ENCODE results near the gene DLGAP4. TPM values are rescaled to one million over a fixed set of nuclear protein-coding genes. Genes with fewer than 3 reads are reported as not detected.

DLGAP4 gene
- 31.5 TPM for total RNA-seq

- no peak for ATAC-seq
These were observed at the start of gene DLGAP4 for GRCh38 chr20:36305602-36306551. DLGAP4 (plus strand) TSS chr20:36306339; CDS start chr20:36431718, 125,379 bp downstream.

GRCh38 chr20:36259177-36260061 is 46.7 kb upstream of the DLGAP4 start:
- ATAC-seq = no peak

DNA sequence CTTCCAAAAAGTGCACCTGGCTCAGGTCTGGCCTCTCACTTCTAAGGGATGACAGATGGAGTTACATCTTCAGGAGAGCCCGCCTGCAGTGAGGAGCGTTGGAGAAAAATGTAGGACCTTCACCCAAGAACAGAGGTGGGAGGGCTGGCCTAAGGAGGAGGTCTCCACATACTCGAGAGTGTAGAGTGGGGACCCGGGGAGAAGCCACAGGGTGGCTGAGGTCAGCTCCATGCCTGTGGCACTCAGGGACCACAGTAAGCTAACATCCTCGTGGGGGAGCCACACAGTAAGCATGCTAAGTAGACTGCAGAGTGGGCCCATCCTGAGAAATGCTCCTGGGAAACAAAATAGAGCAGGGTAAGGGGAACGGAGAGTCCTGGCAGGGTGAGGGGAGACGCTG is 45.8 kb upstream of the DLGAP4 start:
- no peak for ATAC-seq

DNA sequence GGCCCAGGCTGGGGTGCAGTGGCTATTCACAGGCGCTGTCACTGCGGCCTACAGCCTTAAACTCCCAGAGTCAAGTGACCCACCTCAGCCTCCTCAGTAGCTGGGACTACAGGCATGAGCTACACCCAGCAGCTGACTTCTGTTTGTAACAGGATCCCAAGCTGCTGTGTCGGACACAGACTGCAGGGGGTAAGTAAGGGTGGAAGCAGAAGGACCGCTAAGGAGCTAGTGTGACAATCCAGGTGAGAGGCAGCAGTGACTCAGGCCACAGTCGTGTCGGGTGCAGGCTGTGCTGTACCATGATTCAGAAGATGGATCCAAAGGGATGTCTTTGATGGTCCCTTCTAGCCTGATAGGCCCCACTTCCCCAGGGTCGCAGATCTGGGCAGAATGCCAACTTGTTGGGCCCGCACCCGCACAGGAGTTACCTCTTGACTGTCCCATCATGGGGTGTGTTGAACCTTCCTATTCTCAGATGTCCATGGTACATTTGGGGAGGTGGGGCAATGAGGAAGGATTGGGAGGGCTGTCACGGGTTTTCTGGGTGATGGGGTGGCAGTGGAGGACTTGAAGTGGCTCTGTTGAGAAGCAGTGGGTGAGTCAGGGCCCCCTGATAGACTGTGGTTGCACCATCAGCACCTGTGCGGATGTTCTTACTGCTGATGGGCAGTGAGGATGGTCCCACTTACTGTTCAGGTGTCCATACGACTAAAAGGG is 44.6 kb upstream of the DLGAP4 start:
- no peak for ATAC-seq

DNA sequence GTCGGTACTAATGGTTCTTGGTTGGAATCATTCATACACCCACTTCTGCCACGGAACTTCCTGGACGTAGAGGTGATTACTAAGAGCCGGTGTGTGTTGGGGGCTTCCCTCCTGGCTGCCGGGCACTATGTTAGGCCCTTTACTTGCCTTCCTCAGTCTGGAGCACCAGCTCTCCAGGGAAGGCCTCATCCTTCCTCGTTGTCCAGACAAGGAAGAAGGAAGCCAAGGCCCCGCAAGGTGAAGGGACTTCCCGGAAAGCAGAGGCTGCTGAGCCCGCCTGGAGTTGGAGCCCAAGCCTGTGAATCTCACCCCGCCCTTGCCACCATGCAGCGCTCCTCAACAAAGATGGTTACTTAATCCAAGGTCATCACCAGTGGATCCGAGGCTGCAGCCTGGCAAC is 43.7 kb upstream of the DLGAP4 start:
- ATAC-seq = no peak

- no peak for ATAC-seq
These were observed 41.5 kb upstream of the DLGAP4 start for GRCh38 chr20:36264426-36265246.

- ATAC-seq = no peak
These were observed 40.0 kb upstream of the DLGAP4 start for GRCh38 chr20:36266189-36266588.

DNA sequence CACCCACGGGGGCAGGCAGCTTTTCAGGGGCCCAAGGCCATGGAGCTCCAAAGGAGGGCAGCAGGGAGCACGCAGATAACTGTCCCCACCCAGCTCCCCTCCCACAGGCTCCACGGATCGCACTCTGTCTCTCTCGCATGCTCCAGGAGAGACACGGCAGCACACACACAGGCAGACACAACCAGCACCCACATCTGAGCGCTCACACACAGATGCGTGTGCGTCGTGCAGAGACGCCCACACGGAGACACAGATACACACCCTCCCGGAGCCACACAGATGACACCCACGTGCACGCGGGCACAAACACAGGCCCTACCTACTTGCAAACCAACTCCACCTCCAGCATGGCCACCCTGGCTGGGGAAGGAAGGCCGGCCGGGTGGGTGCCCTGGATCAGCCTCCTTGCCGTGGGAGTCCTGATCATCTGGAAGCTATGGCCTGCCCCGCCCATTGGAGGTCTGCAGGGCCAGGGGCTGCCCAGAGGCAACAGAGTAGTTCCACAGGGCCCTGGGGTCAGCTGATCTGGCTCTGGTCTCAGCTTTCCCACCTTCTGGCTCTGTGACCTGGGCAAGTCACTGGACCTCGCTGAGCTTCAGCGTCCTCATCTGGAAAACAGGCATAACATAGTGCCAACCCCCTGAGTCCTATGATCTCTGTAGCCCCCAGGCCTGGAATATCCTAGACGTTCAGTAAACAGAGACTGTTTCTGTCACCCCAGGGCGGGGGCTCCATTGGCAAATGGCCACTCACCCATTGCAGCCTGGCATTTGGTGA is 38.3 kb upstream of the DLGAP4 start:
- ATAC-seq = peak; percentile 12

DNA sequence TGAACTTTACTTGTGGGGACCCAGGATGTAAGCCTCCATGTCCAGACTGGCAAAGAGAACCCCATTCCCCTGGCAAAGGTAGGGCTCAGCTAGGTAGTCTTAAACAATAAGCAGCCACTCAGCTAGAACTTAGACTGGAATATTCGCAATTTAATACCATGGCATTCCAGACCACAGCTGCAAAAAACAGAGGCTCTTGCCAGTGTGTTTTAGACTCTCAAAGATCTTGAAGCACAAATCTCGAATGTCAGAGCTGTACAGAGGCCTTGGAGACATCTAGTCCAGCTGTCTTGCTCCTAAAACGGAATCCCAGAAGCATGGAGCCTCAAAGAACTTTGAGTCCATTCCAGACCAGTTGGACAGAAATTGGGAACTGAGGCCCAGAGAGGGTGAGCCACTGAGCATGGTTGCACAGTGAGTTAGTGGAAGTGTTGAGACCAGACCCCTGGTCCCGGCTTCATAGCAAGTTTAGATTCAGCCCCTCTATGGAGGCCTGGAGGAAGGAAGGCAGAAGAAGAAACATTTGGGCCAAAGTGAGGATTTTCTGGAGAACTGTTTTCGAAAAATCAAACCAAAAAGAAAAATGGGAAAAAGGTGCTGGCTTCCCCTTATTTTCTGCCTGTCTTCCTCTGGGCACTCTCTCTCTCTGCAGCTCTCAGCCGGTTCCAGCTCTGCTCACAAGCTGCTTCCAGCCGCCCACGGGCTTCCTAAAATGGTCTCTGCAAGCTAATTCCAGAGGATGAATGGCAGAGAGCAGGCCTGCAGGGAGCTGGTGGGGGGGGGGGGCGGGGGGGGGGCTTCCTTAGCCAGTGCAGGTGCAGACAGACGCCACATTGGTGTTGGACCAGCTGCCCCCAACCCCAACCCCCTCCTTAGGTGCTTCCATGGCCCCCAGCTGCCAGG is 37.4 kb upstream of the DLGAP4 start:
- no peak for ATAC-seq

- ATAC-seq = no peak
These were observed 36.6 kb upstream of the DLGAP4 start for GRCh38 chr20:36269507-36269906.

GRCh38 chr20:36270744-36271638 is 35.1 kb upstream of the DLGAP4 start:
- no peak for ATAC-seq

GRCh38 chr20:36271639-36272546 is 34.2 kb upstream of the DLGAP4 start:
- ATAC-seq = no peak

DNA sequence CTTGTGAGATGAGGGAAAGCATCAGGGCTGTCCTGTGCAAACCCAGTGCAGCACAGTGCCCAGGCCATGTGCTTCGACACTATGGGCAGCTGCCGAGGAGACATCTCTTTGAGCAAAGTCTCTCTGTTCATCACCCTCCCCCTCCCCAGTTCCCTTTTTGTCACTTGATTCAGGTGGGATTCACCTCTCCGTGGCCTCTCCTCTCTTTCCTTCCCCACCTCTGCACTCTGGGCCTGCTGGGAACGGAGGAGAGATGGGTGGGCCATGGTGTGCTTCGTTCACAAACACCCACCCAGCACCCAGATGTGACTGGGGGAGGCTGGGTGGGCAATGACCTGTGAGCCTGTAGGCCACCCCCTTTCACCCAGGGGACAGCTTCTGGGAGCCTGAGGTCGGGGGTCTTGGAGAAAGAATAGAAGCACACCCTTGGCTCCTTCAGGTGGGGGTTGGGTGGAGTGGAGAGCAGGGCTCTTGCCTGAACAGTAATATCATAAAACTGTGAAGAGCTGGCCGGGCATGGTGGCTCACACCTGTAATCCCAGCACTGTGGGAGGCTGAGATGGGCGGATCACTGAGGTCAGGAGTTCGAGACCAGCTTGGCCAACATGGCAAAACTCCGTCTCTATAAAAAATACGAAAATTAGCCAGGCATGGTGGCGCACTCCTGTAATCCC is 33.5 kb upstream of the DLGAP4 start:
- no peak for ATAC-seq

- ATAC-seq = no peak
These were observed 32.5 kb upstream of the DLGAP4 start for GRCh38 chr20:36273414-36274180.

DNA sequence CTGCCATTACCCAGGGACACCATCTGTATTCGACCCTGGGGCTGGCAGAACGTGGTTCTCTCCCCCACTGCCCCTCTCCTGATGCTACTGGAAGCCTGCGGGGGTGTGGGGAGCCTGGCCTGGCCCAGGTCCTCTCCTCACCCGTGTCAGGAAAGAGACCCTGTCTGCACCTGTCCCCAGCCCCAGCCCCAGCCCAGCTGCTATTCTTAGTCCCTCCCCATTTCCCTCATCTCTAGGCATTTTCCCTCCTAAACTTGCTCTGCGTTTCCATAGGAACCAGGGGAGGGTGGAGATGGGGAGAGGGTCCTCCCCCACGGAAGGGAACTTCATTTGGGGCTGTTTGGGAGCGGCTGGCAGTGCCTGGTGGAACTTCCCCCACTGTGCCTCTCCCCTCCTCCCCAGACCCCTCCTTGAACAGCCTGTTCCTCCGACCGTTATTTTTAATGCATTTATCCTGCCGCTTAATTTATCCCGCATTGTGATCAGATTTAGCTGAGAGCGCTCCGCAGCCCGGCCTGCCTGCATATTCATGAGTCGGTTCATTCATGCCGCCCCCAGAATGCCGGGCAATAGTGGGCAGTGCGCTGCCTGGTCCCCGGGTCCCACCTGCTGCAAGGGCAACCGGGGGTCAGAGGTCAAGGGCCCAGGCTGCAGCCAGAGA is 31.8 kb upstream of the DLGAP4 start:
- no peak for ATAC-seq

- ATAC-seq = no peak
These were observed 31.1 kb upstream of the DLGAP4 start for GRCh38 chr20:36275011-36275410.

All from esophagus mucosa (tissue), 1 donor.